Stimulated activated CD4-positive, alpha-beta T cell treated with anti-CD3 and anti-CD28 coated beads, Interleukin-15, amount 100 ng/mL, for 48 hours (primary cell): ENCODE data around the gene NRXN3.
"Not testable (repeated sequence)": the region's sequence is repeated elsewhere in the genome, so short reads cannot be mapped to it uniquely, and the experiment has no call there.

Experiments used
- DNase-seq, 2 donors: peaks; one replicate each; pipeline ENCODE4 v3.0.0-alpha.2; 2020; ENCODE audit warnings: low read depth in 2 of 2

NRXN3 gene

GRCh38 chr14:78997811-78998210 is 827.6 kb downstream of the NRXN3 start:
- no peak for DNase-seq

GRCh38 chr14:79009286-79009685 is 839.1 kb downstream of the NRXN3 start:
- no peak for DNase-seq

- DNase-seq, result no peak
Measured at GRCh38 chr14:79011091-79011919, 841.1 kb downstream of the NRXN3 start.

- no peak for DNase-seq
Measured at GRCh38 chr14:79011920-79012204, 841.7 kb downstream of the NRXN3 start.

- no peak for DNase-seq
Measured at GRCh38 chr14:79016828-79017505, 846.8 kb downstream of the NRXN3 start.

- no peak for DNase-seq
Measured at GRCh38 chr14:79017561-79017960, 847.4 kb downstream of the NRXN3 start.

- no peak for DNase-seq
Measured at GRCh38 chr14:79018836-79019235, 848.7 kb downstream of the NRXN3 start.

GRCh38 chr14:79019898-79020297 is 849.7 kb downstream of the NRXN3 start:
- not testable (repeated sequence) for DNase-seq

- no peak for DNase-seq
Measured at GRCh38 chr14:79021766-79022165, 851.6 kb downstream of the NRXN3 start.

GRCh38 chr14:79027138-79027537 is 857.0 kb downstream of the NRXN3 start:
- no peak for DNase-seq

- DNase-seq, result no peak
Measured at GRCh38 chr14:79028281-79028680, 858.1 kb downstream of the NRXN3 start.

- DNase-seq, result no peak
Measured at GRCh38 chr14:79036441-79036840, 866.3 kb downstream of the NRXN3 start.

GRCh38 chr14:79037106-79037505 is 866.9 kb downstream of the NRXN3 start:
- no peak for DNase-seq

- DNase-seq, result no peak
Measured at GRCh38 chr14:79037593-79037992, 867.4 kb downstream of the NRXN3 start.

- DNase-seq, result no peak
Measured at GRCh38 chr14:79040790-79041189, 870.6 kb downstream of the NRXN3 start.

- no peak for DNase-seq
Measured at GRCh38 chr14:79043194-79043889, 873.2 kb downstream of the NRXN3 start.

- DNase-seq, result no peak
Measured at GRCh38 chr14:79044894-79045624, 874.9 kb downstream of the NRXN3 start.

GRCh38 chr14:79050787-79051727 is 880.9 kb downstream of the NRXN3 start:
- no peak for DNase-seq

- DNase-seq, result no peak
Measured at GRCh38 chr14:79051742-79052141, 881.6 kb downstream of the NRXN3 start.

GRCh38 chr14:79056879-79057278 is 886.7 kb downstream of the NRXN3 start:
- DNase-seq, result no peak

GRCh38 chr14:79057333-79057732 is 887.2 kb downstream of the NRXN3 start:
- DNase-seq, result no peak
